CD14-positive monocyte (primary cell): ENCODE measurements around the gene PIP5K1B. TPM values are rescaled to one million over a fixed set of nuclear protein-coding genes. Genes with fewer than 3 reads are reported as not detected.

ENCODE experiments used
- DNase-seq, 3 donors: peaks; one replicate each; pipeline ENCODE4 v3.0.0-alpha.2; 2011 to 2022
- H2AFZ ChIP-seq: 2 replicates; pipeline ENCODE4 v1.6.0; 2012; ENCODE audit warnings: mild to moderate bottlenecking, low read depth, low read length, inconsistent platforms; ENCODE audit not compliant: insufficient read depth, poor library complexity, severe bottlenecking
- H3K27ac ChIP-seq, 2 donors: 1 replicate in 1 of 2; 2 replicates in 1 of 2; pipeline ENCODE4 v1.5.1; 2012 to 2013; ENCODE audit warnings: low read length in 2 of 2, control low read depth in 1 of 2, inconsistent platforms in 1 of 2, low read depth in 1 of 2, mild to moderate bottlenecking in 1 of 2
- H3K27me3 ChIP-seq, 2 donors: one replicate each; pipeline versions ENCODE4 v1.6.0 to v1.6.1; 2011 to 2013; ENCODE audit warnings: low read length in 2 of 2; ENCODE audit not compliant: control insufficient read depth in 2 of 2, insufficient read depth in 2 of 2
- H3K36me3 ChIP-seq, 2 donors: replicated peaks in 1 of 2; 1 replicate in 1 of 2; 2 replicates in 1 of 2; pipeline versions ENCODE4 v1.5.1 to v1.6.1; 2012 to 2013; ENCODE audit warnings: low read length in 2 of 2, control low read depth in 1 of 2, inconsistent platforms in 1 of 2, mild to moderate bottlenecking in 1 of 2; ENCODE audit not compliant: insufficient read depth in 2 of 2, control insufficient read depth in 1 of 2
- H3K4me1 ChIP-seq, 2 donors: 1 replicate in 1 of 2; 2 replicates in 1 of 2; pipeline versions ENCODE4 v1.5.1 to v1.6.1; 2012 to 2013; ENCODE audit warnings: low read length in 2 of 2, control low read depth in 1 of 2, inconsistent platforms in 1 of 2, mild to moderate bottlenecking in 1 of 2, moderate library complexity in 1 of 2; ENCODE audit not compliant: insufficient read depth in 2 of 2, control insufficient read depth in 1 of 2
- H3K4me2 ChIP-seq: replicated peaks from 2 replicates; pipeline ENCODE3; 2012; ENCODE audit warnings: low read length, moderate library complexity, mild to moderate bottlenecking; ENCODE audit not compliant: poor library complexity, severe bottlenecking; ENCODE audit errors: extremely low read depth
- H3K4me3 ChIP-seq, 3 experiments: fragments of 200-600 bp in 1 of 3; sonication (generic) in 1 of 3; replicated peaks in 1 of 3; 1 replicate in 2 of 3; 2 replicates in 1 of 3; pipeline ENCODE4 v1.5.1; 2011 to 2013; ENCODE audit warnings: low read length in 3 of 3, mild to moderate bottlenecking in 3 of 3, control low read depth in 2 of 3, low read depth in 2 of 3, inconsistent platforms in 1 of 3, moderate library complexity in 1 of 3
- H3K79me2 ChIP-seq: 2 replicates; pipeline ENCODE4 v1.6.0; 2012; ENCODE audit warnings: mild to moderate bottlenecking, control low read depth, inconsistent platforms, low read length, moderate library complexity; ENCODE audit not compliant: insufficient read depth
- H3K9ac ChIP-seq: 2 replicates; pipeline ENCODE4 v1.6.0; 2017; ENCODE audit warnings: low read length, mild to moderate bottlenecking; ENCODE audit not compliant: insufficient read depth, poor library complexity, severe bottlenecking
- H3K9me3 ChIP-seq, 2 donors: replicated peaks in 1 of 2; 1 replicate in 1 of 2; 2 replicates in 1 of 2; pipeline versions ENCODE4 v1.5.1 to v1.6.1; 2012 to 2013; ENCODE audit warnings: low read length in 2 of 2, control low read depth in 1 of 2; ENCODE audit not compliant: control insufficient read depth in 1 of 2, insufficient read depth in 1 of 2
- H4K20me1 ChIP-seq: 2 replicates; pipeline ENCODE4 v1.6.0; 2012; ENCODE audit warnings: mild to moderate bottlenecking, low read length, control low read depth, moderate library complexity; ENCODE audit not compliant: insufficient read depth
- H3K27ac Mint-ChIP-seq, 7 donors: one replicate each; pipeline ENCODE4 v1.8.0; 2020; ENCODE audit warnings: mild to moderate bottlenecking in 7 of 7, mixed read lengths in 7 of 7, moderate library complexity in 6 of 7, inconsistent platforms in 2 of 7
- H3K27me3 Mint-ChIP-seq, 3 donors: one replicate each; pipeline ENCODE4 v1.8.0; 2021 to 2022; ENCODE audit warnings: low read depth in 3 of 3, mild to moderate bottlenecking in 3 of 3, mixed read lengths in 3 of 3, moderate library complexity in 3 of 3, inconsistent platforms in 1 of 3
- H3K36me3 Mint-ChIP-seq, 2 donors: one replicate each; pipeline ENCODE4 v1.8.0; 2020; ENCODE audit warnings: mixed read lengths in 2 of 2, inconsistent platforms in 1 of 2, mild to moderate bottlenecking in 1 of 2
- H3K4me1 Mint-ChIP-seq: one replicate; pipeline ENCODE4 v1.8.0; 2020; ENCODE audit warnings: mild to moderate bottlenecking, mixed read lengths
- H3K4me3 Mint-ChIP-seq, 2 donors: one replicate each; pipeline ENCODE4 v1.8.0; 2020; ENCODE audit warnings: mild to moderate bottlenecking in 2 of 2, mixed read lengths in 2 of 2, moderate library complexity in 1 of 2
- H3K9me3 Mint-ChIP-seq, 7 donors: one replicate each; pipeline ENCODE4 v1.8.0; 2020 to 2022; ENCODE audit warnings: mixed read lengths in 7 of 7, mild to moderate bottlenecking in 6 of 7, moderate library complexity in 6 of 7, inconsistent platforms in 2 of 7
- WGBS: methylation state at CpG from one replicate; pipeline ENCODE4 v1.1.5; 2013; ENCODE audit warnings: missing lambda C conversion rate; ENCODE audit not compliant: insufficient coverage; 5-methylcytosine and 5-hydroxymethylcytosine counted together
- intact Hi-C, 2 donors: fragments of 100-400 bp; cut with micrococcal nuclease; formaldehyde crosslinking; loops; one replicate each; pipeline versions ENCODE4 v1.15.0 to v1.15.1; 2023
- polyA plus RNA-seq, 3 donors: library from polyadenylated mRNA; depleted of rRNA in 1 of 3; unstranded in 2 of 3; stranded (reverse) in 1 of 3; fragments of 300-500 nt in 2 of 3; fragments of >200 nt in 1 of 3; fragmentation: Illumina TruSeq in 2 of 3; gene quantifications; 1 replicate in 2 of 3; 2 replicates in 1 of 3; pipeline ENCODE4 v1.2.3, GENCODE V29; 2012 to 2021
- TF ChIP-seq, protein P1 (sequence below): fragments of 200-600 bp; IDR thresholded peaks from one replicate; pipeline ENCODE4 v1.8.0; 2022; ENCODE audit warnings: antibody characterized with exemption, mild to moderate bottlenecking

PIP5K1B gene
- polyA plus RNA-seq, 3 donors: 0.18 to 4.1 (median 0.87) TPM

GRCh38 chr9:68760674-68761333 lies 55.8 kb downstream of the PIP5K1B start:
- no CpG with 5 or more reads among the region's 2 CpGs for WGBS
- no peak overlapping the region for H3K27ac Mint-ChIP-seq
- no peak overlapping the region for H3K4me3 Mint-ChIP-seq
- Histone ChIP-seq H3K9me3 (peaks cover 0 to 7% of the 10 kb centered on the region in 2 donors), H2AFZ (no peak overlapping the region), H3K36me3 (no peaks in the 10 kb centered on the region), H3K4me1 (no peaks in the 10 kb centered on the region), H3K4me2 (no peak overlapping the region), H4K20me1 (no peaks in the 10 kb centered on the region), H3K9ac (no peak overlapping the region), H3K79me2 (no peaks in the 10 kb centered on the region), H3K4me3 (no peak overlapping the region), H3K27ac (no peak overlapping the region), H3K27me3 (no peaks in the 10 kb centered on the region)
- peaks cover 8 to 16% (median 12%) of the 10 kb centered on the region in 7 donors for H3K9me3 Mint-ChIP-seq
- H3K27me3 Mint-ChIP-seq: no peaks in the 10 kb centered on the region
- peaks cover 3% of the 10 kb centered on the region for H3K4me1 Mint-ChIP-seq
- intact Hi-C loops: no loop called here
- TF ChIP-seq, protein P1, sequence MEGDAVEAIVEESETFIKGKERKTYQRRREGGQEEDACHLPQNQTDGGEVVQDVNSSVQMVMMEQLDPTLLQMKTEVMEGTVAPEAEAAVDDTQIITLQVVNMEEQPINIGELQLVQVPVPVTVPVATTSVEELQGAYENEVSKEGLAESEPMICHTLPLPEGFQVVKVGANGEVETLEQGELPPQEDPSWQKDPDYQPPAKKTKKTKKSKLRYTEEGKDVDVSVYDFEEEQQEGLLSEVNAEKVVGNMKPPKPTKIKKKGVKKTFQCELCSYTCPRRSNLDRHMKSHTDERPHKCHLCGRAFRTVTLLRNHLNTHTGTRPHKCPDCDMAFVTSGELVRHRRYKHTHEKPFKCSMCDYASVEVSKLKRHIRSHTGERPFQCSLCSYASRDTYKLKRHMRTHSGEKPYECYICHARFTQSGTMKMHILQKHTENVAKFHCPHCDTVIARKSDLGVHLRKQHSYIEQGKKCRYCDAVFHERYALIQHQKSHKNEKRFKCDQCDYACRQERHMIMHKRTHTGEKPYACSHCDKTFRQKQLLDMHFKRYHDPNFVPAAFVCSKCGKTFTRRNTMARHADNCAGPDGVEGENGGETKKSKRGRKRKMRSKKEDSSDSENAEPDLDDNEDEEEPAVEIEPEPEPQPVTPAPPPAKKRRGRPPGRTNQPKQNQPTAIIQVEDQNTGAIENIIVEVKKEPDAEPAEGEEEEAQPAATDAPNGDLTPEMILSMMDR: no peak
- H3K36me3 Mint-ChIP-seq: peaks cover 0 to 7% of the 10 kb centered on the region in 2 donors
- DNase-seq: no peak

DNA sequence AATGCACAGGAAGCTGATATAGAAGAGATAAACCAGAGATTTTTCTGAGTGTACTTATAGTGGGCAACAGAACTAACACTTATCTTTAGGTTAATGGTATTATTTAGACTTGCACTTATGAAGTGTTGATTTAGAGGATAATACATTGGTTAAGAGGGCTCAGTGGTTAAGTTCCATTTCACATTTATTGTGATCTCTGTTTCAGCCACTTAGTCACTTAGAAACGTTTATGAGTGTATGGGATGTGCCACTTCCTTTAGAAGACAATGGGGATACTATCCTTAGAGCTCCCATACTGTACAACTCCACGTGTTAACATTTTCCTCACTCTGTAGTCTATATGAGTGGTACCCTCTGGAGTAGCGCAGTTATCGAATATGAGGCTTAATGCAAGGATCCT lies 57.5 kb downstream of the PIP5K1B start:
- DNase-seq: no peak
- no peaks in the 10 kb centered on the region for H3K27me3 ChIP-seq
- H3K9ac ChIP-seq: no peak overlapping the region
- H2AFZ ChIP-seq: no peak overlapping the region
- Mint-ChIP-seq H3K9me3 (peaks cover 8 to 16% (median 11%) of the 10 kb centered on the region in 7 donors), H3K27ac (no peak overlapping the region), H3K36me3 (peaks cover 0 to 7% of the 10 kb centered on the region in 2 donors), H3K27me3 (no peaks in the 10 kb centered on the region), H3K4me3 (no peak overlapping the region), H3K4me1 (peaks cover 3% of the 10 kb centered on the region)
- H3K4me2 ChIP-seq: no peak overlapping the region
- H3K27ac ChIP-seq: no peak overlapping the region
- TF ChIP-seq, protein P1: no peak
- H3K4me3 ChIP-seq: no peak overlapping the region
- intact Hi-C loops: no loop called here
- peaks cover 0 to 7% of the 10 kb centered on the region in 2 donors for H3K9me3 ChIP-seq
- no peaks in the 10 kb centered on the region for H3K36me3 ChIP-seq
- H3K79me2 ChIP-seq: no peaks in the 10 kb centered on the region
- H4K20me1 ChIP-seq: no peaks in the 10 kb centered on the region
- WGBS: no CpG with 5 or more reads among the region's 4 CpGs
- H3K4me1 ChIP-seq: no peaks in the 10 kb centered on the region
